H1 (cell line): Measurements from ENCODE around the gene BPIFB3. TPM values are rescaled to one million over a fixed set of nuclear protein-coding genes. Genes with fewer than 3 reads are reported as not detected.

Source experiments
- CTCF ChIA-PET: fragments of 300-600 bp; sonication (Branson Sonifier 250); formaldehyde crosslinking; loops from one replicate; lab custom pipeline; 2021; ENCODE audit not compliant: partially characterized antibody; lab: Charles Lee
- POLR2A ChIA-PET: fragments of 300-600 bp; sonication (Branson Sonifier 250); formaldehyde crosslinking; loops from one replicate; lab custom pipeline; 2021; ENCODE audit warnings: inconsistent platforms; ENCODE audit not compliant: partially characterized antibody; lab: Charles Lee
- DNase-seq, 2 experiments: peaks; one replicate each; pipeline versions ENCODE4 v3.0.0 to v3.0.0-alpha.2; 2010 to 2022; ENCODE audit warnings: low spot score in 2 of 2, low read depth in 1 of 2, mixed read lengths in 1 of 2
- FAIRE-seq: peaks from 2 replicates; lab custom pipeline; 2011; peaks lifted over from hg19 to GRCh38; lab: Jason Lieb, UNC
- H2AFZ ChIP-seq: 2 replicates; pipeline ENCODE4 v1.8.1; 2012; ENCODE audit warnings: low read length, inconsistent platforms
- H2AK5ac ChIP-seq: 2 replicates; pipeline ENCODE4 v1.6.1; 2013; ENCODE audit warnings: low read depth, low read length
- H2BK120ac ChIP-seq: replicated peaks from 2 replicates; pipeline ENCODE3; 2013; ENCODE audit warnings: low read depth, low read length, inconsistent platforms
- H2BK12ac ChIP-seq: 2 replicates; pipeline ENCODE4 v1.6.1; 2013; ENCODE audit warnings: low read depth, low read length
- H2BK15ac ChIP-seq: 2 replicates; pipeline ENCODE4 v1.6.1; 2013; ENCODE audit warnings: low read length
- H2BK20ac ChIP-seq: 2 replicates; pipeline ENCODE4 v1.6.1; 2013; ENCODE audit warnings: low read length
- H2BK5ac ChIP-seq: 2 replicates; pipeline ENCODE4 v1.6.1; 2013; ENCODE audit warnings: low read depth, low read length
- H3K14ac ChIP-seq: 2 replicates; pipeline ENCODE4 v1.6.1; 2013; ENCODE audit warnings: inconsistent platforms; ENCODE audit not compliant: insufficient read length
- H3K18ac ChIP-seq: 2 replicates; pipeline ENCODE4 v1.6.1; 2013; ENCODE audit warnings: low read length; ENCODE audit errors: extremely low read depth
- H3K23ac ChIP-seq: 2 replicates; pipeline ENCODE4 v1.6.1; 2013; ENCODE audit warnings: inconsistent platforms; ENCODE audit not compliant: insufficient read length
- H3K23me2 ChIP-seq: 2 replicates; pipeline ENCODE4 v1.6.1; 2013; ENCODE audit warnings: low read depth, low read length
- H3K27ac ChIP-seq: 2 replicates; pipeline ENCODE4 v1.6.1; 2011; ENCODE audit warnings: low read depth, low read length, inconsistent platforms
- H3K27me3 ChIP-seq, 4 experiments: replicated peaks in 1 of 4; 1 replicate in 1 of 4; 2 replicates in 3 of 4; pipeline versions ENCODE4 v1.6.1 to v1.8.1; 2011 to 2013; ENCODE audit warnings: low read length in 3 of 4, mild to moderate bottlenecking in 3 of 4, inconsistent platforms in 2 of 4, mixed read lengths in 2 of 4, moderate library complexity in 1 of 4; ENCODE audit not compliant: control insufficient read depth in 3 of 4, insufficient read depth in 3 of 4; ENCODE audit errors: extremely low read depth in 1 of 4
- H3K36me3 ChIP-seq, 4 experiments: 2 replicates each; pipeline versions ENCODE4 v1.6.1 to v1.8.1; 2011 to 2013; ENCODE audit warnings: mild to moderate bottlenecking in 4 of 4, low read length in 3 of 4, moderate library complexity in 2 of 4, control low read depth in 1 of 4, inconsistent platforms in 1 of 4; ENCODE audit not compliant: insufficient read depth in 4 of 4, control insufficient read depth in 2 of 4
- H3K4ac ChIP-seq: replicated peaks from 2 replicates; pipeline ENCODE3; 2013; ENCODE audit warnings: low read length, low read depth, mixed read lengths, inconsistent platforms; ENCODE audit not compliant: insufficient read length
- H3K4me1 ChIP-seq, 4 experiments: replicated peaks in 1 of 4; 1 replicate in 1 of 4; 2 replicates in 3 of 4; pipeline versions ENCODE4 v1.6.1 to v1.8.1; 2011 to 2013; ENCODE audit warnings: low read length in 3 of 4, inconsistent platforms in 2 of 4, mixed read lengths in 1 of 4; ENCODE audit not compliant: insufficient read depth in 4 of 4, control insufficient read depth in 3 of 4
- H3K4me2 ChIP-seq, 2 experiments: 2 replicates each; pipeline versions ENCODE4 v1.6.1 to v1.8.1; 2011 to 2013; ENCODE audit warnings: low read depth in 2 of 2, low read length in 2 of 2, control low read depth in 1 of 2, inconsistent platforms in 1 of 2, mild to moderate bottlenecking in 1 of 2; ENCODE audit not compliant: insufficient read depth in 1 of 2
- H3K4me3 ChIP-seq, 4 experiments: fragments of 200-600, 300-600 bp in 1 of 4; sonication (generic), shearing (Covaris generic), sonication (Bioruptor Twin) in 1 of 4; 2 replicates each; pipeline versions ENCODE4 v1.5.1 to v1.8.1; 2011 to 2016; ENCODE audit warnings: low read length in 4 of 4, low read depth in 3 of 4, control low read depth in 2 of 4, inconsistent platforms in 2 of 4, mild to moderate bottlenecking in 2 of 4, mixed read lengths in 1 of 4, moderate library complexity in 1 of 4; ENCODE audit not compliant: insufficient read depth in 2 of 4; ENCODE audit errors: extremely low read depth in 1 of 4
- H3K56ac ChIP-seq: replicated peaks from 2 replicates; pipeline ENCODE3; 2013; ENCODE audit warnings: low read depth, mild to moderate bottlenecking, mixed read lengths, low read length, inconsistent platforms; ENCODE audit not compliant: insufficient read length
- H3K79me1 ChIP-seq: 2 replicates; pipeline ENCODE4 v1.6.1; 2013; ENCODE audit warnings: low read depth, low read length, control low read depth
- H3K79me2 ChIP-seq, 2 experiments: 2 replicates each; pipeline versions ENCODE4 v1.6.1 to v1.8.1; 2012 to 2013; ENCODE audit warnings: low read length in 2 of 2, mild to moderate bottlenecking in 2 of 2, inconsistent platforms in 1 of 2; ENCODE audit not compliant: insufficient read depth in 2 of 2, control insufficient read depth in 1 of 2
- H3K9ac ChIP-seq, 4 experiments: replicated peaks in 1 of 4; 1 replicate in 1 of 4; 2 replicates in 3 of 4; pipeline versions ENCODE4 v1.6.1 to v1.8.1; 2011 to 2013; ENCODE audit warnings: low read depth in 3 of 4, low read length in 3 of 4, control low read depth in 2 of 4, mild to moderate bottlenecking in 2 of 4, moderate library complexity in 2 of 4, inconsistent platforms in 1 of 4; ENCODE audit errors: extremely low read depth in 1 of 4
- H3K9me3 ChIP-seq, 2 experiments: 2 replicates each; pipeline versions ENCODE4 v1.6.1 to v1.8.1; 2012 to 2013; ENCODE audit warnings: mild to moderate bottlenecking in 2 of 2, moderate library complexity in 2 of 2, control low read depth in 1 of 2, inconsistent platforms in 1 of 2, low read depth in 1 of 2, low read length in 1 of 2, mixed read lengths in 1 of 2; ENCODE audit not compliant: insufficient read depth in 2 of 2
- H4K20me1 ChIP-seq, 2 experiments: replicated peaks in 1 of 2; 2 replicates each; pipeline versions ENCODE3 to v1.8.1; 2011 to 2013; ENCODE audit warnings: inconsistent platforms in 2 of 2, low read length in 2 of 2, mild to moderate bottlenecking in 1 of 2; ENCODE audit not compliant: insufficient read depth in 2 of 2, control insufficient read depth in 1 of 2
- H4K5ac ChIP-seq: 2 replicates; pipeline ENCODE4 v1.6.1; 2013; ENCODE audit warnings: low read length, low read depth, mixed read lengths, inconsistent platforms; ENCODE audit not compliant: insufficient read length
- H4K8ac ChIP-seq: 2 replicates; pipeline ENCODE4 v1.8.0; 2013; ENCODE audit warnings: mild to moderate bottlenecking, moderate library complexity, low read length, inconsistent platforms; ENCODE audit not compliant: insufficient read depth; ENCODE audit errors: extremely low read depth
- H4K91ac ChIP-seq: replicated peaks from 2 replicates; pipeline ENCODE3; 2013; ENCODE audit warnings: low read length, mixed read lengths, inconsistent platforms; ENCODE audit not compliant: insufficient read length
- CBX5 ChIP-seq: fragments of 300-800, 300-1000 bp; sonication (generic); IDR thresholded peaks from 2 replicates; pipeline ENCODE4 v1.7.1; 2016; ENCODE audit warnings: antibody characterized with exemption, low read length, low read depth
- CEBPB ChIP-seq: IDR thresholded peaks from 2 replicates; pipeline ENCODE4 v1.6.1; 2012; ENCODE audit warnings: low read depth, low read length
- CHD1 ChIP-seq: IDR thresholded peaks from 2 replicates; pipeline ENCODE4 v1.6.1; 2012; ENCODE audit warnings: low read depth, low read length, improper control_type of control experiment
- CHD2 ChIP-seq: IDR thresholded peaks from 2 replicates; pipeline ENCODE4 v1.6.1; 2012; ENCODE audit warnings: low read length, improper control_type of control experiment
- EZH2 ChIP-seq: fragments of 200-600 bp; sonication (generic); IDR thresholded peaks from 2 replicates; pipeline ENCODE4 v1.7.1; 2012; ENCODE audit warnings: low read depth, mild to moderate bottlenecking, moderate library complexity, low read length, inconsistent platforms; ENCODE audit not compliant: severe bottlenecking
- FOSL1 ChIP-seq: IDR thresholded peaks from 2 replicates; pipeline ENCODE4 v1.6.1; 2011; ENCODE audit warnings: mild to moderate bottlenecking, low read depth, low read length, moderate library complexity; ENCODE audit not compliant: insufficient read depth
- GTF2F1 ChIP-seq: IDR thresholded peaks from 2 replicates; pipeline ENCODE4 v1.6.1; 2012; ENCODE audit warnings: low read depth, low read length, improper control_type of control experiment, borderline replicate concordance
- HDAC6 ChIP-seq: IDR thresholded peaks from one replicate; pipeline ENCODE4 v1.7.1; 2012; ENCODE audit warnings: low read depth, mild to moderate bottlenecking, inconsistent platforms, low read length, moderate library complexity
- NANOG ChIP-seq: IDR thresholded peaks from 2 replicates; pipeline ENCODE4 v1.6.1; 2011; ENCODE audit warnings: low read length, low read depth, mild to moderate bottlenecking, inconsistent platforms; ENCODE audit not compliant: insufficient read depth, poor library complexity, severe bottlenecking
- POLR2AphosphoS5 ChIP-seq: IDR thresholded peaks from 2 replicates; pipeline ENCODE4 v1.6.1; 2011; ENCODE audit warnings: low read depth, low read length
- RBBP5 ChIP-seq: IDR thresholded peaks from 2 replicates; pipeline ENCODE4 v1.7.1; 2012; ENCODE audit warnings: low read depth, mild to moderate bottlenecking, inconsistent platforms, low read length, moderate library complexity, borderline replicate concordance
- SIN3A ChIP-seq, 2 experiments: IDR thresholded peaks in 1 of 2; conservative IDR thresholded peaks in 1 of 2; 2 replicates each; pipeline ENCODE4 v1.6.1; 2011 to 2012; ENCODE audit warnings: low read length in 2 of 2, improper control_type of control experiment in 1 of 2, low read depth in 1 of 2, mild to moderate bottlenecking in 1 of 2
- SUZ12 ChIP-seq: fragments of 200-600 bp; sonication (generic); IDR thresholded peaks from 2 replicates; pipeline ENCODE4 v1.6.1; 2012; ENCODE audit warnings: mild to moderate bottlenecking, inconsistent platforms, low read length, moderate library complexity, mixed read lengths
- TEAD4 ChIP-seq: IDR thresholded peaks from 2 replicates; pipeline ENCODE4 v1.6.1; 2012; ENCODE audit warnings: low read depth, low read length, inconsistent platforms, mixed read lengths
- WGBS, 2 experiments: shearing (Covaris generic) in 1 of 2; methylation state at CpG; one replicate each; pipeline versions ENCODE4 v1.1.6 to v1.1.7; 2013 to 2015; ENCODE audit warnings: low lambda C conversion rate in 2 of 2, mixed read lengths in 2 of 2, inconsistent platforms in 1 of 2, low coverage in 1 of 2, missing lambda C conversion rate in 1 of 2; ENCODE audit not compliant: insufficient replicate concordance in 2 of 2, insufficient coverage in 1 of 2, insufficient read length in 1 of 2; ENCODE audit errors: extremely low coverage in 1 of 2, missing lambda C conversion rate in 1 of 2; 5-methylcytosine and 5-hydroxymethylcytosine counted together
- polyA plus RNA-seq, 7 experiments: library from polyadenylated mRNA; depleted of rRNA in 3 of 7; stranded (reverse) in 5 of 7; unstranded in 2 of 7; fragments of >200 nt in 5 of 7; fragments of 200-250 nt in 2 of 7; gene quantifications; 1 replicate in 5 of 7; 2 replicates in 1 of 7; 4 replicates in 1 of 7; pipeline versions ENCODE4 v1.2.1 to v1.2.3, GENCODE V29; 2011 to 2013; ENCODE audit warnings: missing spikeins in 2 of 7, mixed read lengths in 2 of 7
- total RNA-seq: library from RNA; stranded (reverse); fragmentation: NEBNext Ultra II Directional; extraction: Animal tissue kit (Norgen Biotek cat#: 25700); gene quantifications from 2 replicates; pipeline ENCODE4 v1.2.1, GENCODE V29; 2021

Gene BPIFB3
- total and polyA plus RNA-seq, 2 of the 8 experiments (the other 6 are each of a cell fraction or from before 2014, with no cell fraction given): not detected

GRCh38 chr20:33113387-33113908, 59.7 kb downstream of the BPIFB3 start:
- no peak overlapping the region for H2BK120ac ChIP-seq
- H4K5ac ChIP-seq: no peak overlapping the region
- POLR2A ChIA-PET: no interaction called here
- H4K91ac ChIP-seq: no peak overlapping the region
- H2BK12ac ChIP-seq: no peak overlapping the region
- WGBS, 2 experiments: 80% methylated on average over 6 of the region's 6 CpGs; no CpG with 5 or more reads in 1 of the 2 experiments
- H3K14ac ChIP-seq: no peak overlapping the region
- H2BK15ac ChIP-seq: no peak overlapping the region
- H3K23ac ChIP-seq: no peak overlapping the region
- no peak overlapping the region for H2BK20ac ChIP-seq
- H3K4me1 ChIP-seq: no peaks in the 10 kb centered on the region
- FAIRE-seq (no peak), DNase-seq (no peak)
- no peaks in the 10 kb centered on the region for H3K79me1 ChIP-seq
- H3K4ac ChIP-seq: no peak overlapping the region
- no peak overlapping the region for H2AFZ ChIP-seq
- H4K20me1 ChIP-seq: no peaks in the 10 kb centered on the region
- no peak overlapping the region for H2BK5ac ChIP-seq
- no peak overlapping the region for H3K9ac ChIP-seq
- no peaks in the 10 kb centered on the region for H3K23me2 ChIP-seq
- H3K27ac ChIP-seq: no peak overlapping the region
- H3K27me3 ChIP-seq: no peaks in the 10 kb centered on the region
- no peak overlapping the region for H3K18ac ChIP-seq
- H3K4me3 ChIP-seq: no peak overlapping the region
- H2AK5ac ChIP-seq: no peak overlapping the region
- H3K56ac ChIP-seq: no peak overlapping the region
- H4K8ac ChIP-seq: no peak overlapping the region
- H3K36me3 ChIP-seq: no peaks in the 10 kb centered on the region; a peak in 1 of 8 replicates
- no peaks in the 10 kb centered on the region for H3K79me2 ChIP-seq
- H3K9me3 ChIP-seq: peaks cover 8% of the 10 kb centered on the region in 2 experiments; a peak in 2 of 4 replicates
- H3K4me2 ChIP-seq: no peak overlapping the region
- CTCF ChIA-PET: interaction anchor here (0.9 to 1.8 kb wide), 2 partner anchors 18 to 211 kb away, joined by 3 read pairs; no protein-coding TSS in a partner anchor
- TF ChIP-seq RBBP5 (no peak), SIN3A (conservative IDR thresholded peaks at IDR 0.05 in 1 of 2, IDR thresholded peaks at IDR 0.05 in 1 of 2; ENCODE audit: low read depth in 1 of 2, low read length in 2 of 2) (no peak), CHD2 (no peak), EZH2 (no peak), HDAC6 (no peak), CBX5 (no peak), POLR2AphosphoS5 (no peak), TEAD4 (no peak), GTF2F1 (no peak), FOSL1 (no peak), CEBPB (no peak), CHD1 (no peak), NANOG (no peak), SUZ12 (no peak)
